ENCODE measurements around the gene ZBED5.
A peak's percentile ranks its signal among the peaks of the same experiment; 100 is the strongest.

Gene ZBED5

DNA sequence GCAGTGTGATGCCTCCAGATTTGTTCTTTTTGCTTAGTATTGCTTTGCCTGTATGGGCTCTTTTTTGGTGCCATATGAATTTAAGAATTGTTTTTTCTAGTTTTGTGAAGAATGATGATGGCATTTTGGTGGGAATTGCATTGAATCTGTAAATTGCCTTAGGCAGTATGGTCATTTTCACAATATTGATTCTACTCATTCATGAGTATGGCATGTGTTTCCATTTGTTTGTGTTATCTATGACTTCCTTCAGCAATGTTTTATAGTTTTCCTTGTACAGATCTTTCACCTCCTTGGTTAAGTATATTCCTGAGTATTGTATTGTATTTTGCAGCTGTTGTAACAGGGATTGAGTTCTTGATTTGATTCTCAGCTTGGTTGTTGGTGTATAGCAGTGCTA, 18.3 kb upstream of the ZBED5 start:
- ChIA-PET CTCF (no interaction called here), POLR2A (no interaction called here)
- TF ChIP-seq BHLHE40 (IDR thresholded peaks at IDR 0.05; ENCODE audit: borderline replicate concordance) (no peak), ZNF384 (IDR thresholded peaks at IDR 0.05) (no peak), L3MBTL2 (conservative IDR thresholded peaks at IDR 0.05) (no peak), ARNT (IDR thresholded peaks at IDR 0.05) (no peak), HDGF (IDR thresholded peaks at IDR 0.05; ENCODE audit: borderline replicate concordance) (no peak), LEF1 (IDR thresholded peaks at IDR 0.05; ENCODE audit: borderline replicate concordance) (no peak), FOXA1 (IDR thresholded peaks at IDR 0.05) (no peak), SP1 (IDR thresholded peaks at IDR 0.05) (no peak), CTBP1 (IDR thresholded peaks at IDR 0.05; ENCODE audit: borderline replicate concordance) (no peak), FOXK2 (IDR thresholded peaks at IDR 0.05) (no peak), SUZ12 (IDR thresholded peaks at IDR 0.05) (no peak), FOXM1 (IDR thresholded peaks at IDR 0.05; ENCODE audit: borderline replicate concordance) (no peak), TARDBP (IDR thresholded peaks at IDR 0.05) (no peak)
- TF ChIP-seq, protein P1, sequence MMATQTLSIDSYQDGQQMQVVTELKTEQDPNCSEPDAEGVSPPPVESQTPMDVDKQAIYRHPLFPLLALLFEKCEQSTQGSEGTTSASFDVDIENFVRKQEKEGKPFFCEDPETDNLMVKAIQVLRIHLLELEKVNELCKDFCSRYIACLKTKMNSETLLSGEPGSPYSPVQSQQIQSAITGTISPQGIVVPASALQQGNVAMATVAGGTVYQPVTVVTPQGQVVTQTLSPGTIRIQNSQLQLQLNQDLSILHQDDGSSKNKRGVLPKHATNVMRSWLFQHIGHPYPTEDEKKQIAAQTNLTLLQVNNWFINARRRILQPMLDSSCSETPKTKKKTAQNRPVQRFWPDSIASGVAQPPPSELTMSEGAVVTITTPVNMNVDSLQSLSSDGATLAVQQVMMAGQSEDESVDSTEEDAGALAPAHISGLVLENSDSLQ (IDR thresholded peaks at IDR 0.05): no peak
- DNase-seq (ENCODE audit: extremely low spot score): no peak

DNA sequence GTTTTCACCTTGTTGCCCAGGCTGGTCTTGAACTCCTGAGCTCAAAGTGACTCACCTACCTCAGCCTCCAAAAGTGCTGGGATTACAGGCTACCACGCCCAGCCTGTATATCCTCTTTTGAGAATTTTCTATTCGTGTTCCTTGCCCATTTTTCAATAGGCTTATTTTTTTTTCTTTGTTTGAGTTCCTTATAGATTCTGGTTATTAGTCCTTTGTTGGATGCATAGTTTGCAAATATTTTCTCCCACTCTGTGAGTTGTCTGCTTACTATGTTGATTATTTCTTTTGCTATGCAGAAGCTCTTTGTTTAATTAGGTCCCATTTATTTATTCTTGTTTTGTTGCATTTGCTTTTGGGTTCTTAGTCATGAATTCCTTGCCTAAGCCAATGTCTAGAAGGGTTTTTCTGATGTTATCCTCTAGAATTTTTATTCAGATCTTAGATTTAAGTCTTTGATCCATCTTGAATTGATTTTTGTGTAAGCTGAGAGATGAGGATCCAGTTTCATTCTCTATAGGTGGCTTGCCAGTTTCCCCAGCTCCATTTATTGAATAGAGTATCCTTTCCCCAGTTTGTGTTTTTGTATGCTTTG, 17.7 kb upstream of the ZBED5 start:
- ChIA-PET CTCF (no interaction called here), POLR2A (no interaction called here)
- TF ChIP-seq SP1 (IDR thresholded peaks at IDR 0.05) (no peak), L3MBTL2 (conservative IDR thresholded peaks at IDR 0.05) (no peak), LEF1 (IDR thresholded peaks at IDR 0.05; ENCODE audit: borderline replicate concordance) (no peak), FOXK2 (IDR thresholded peaks at IDR 0.05) (no peak), ZNF384 (IDR thresholded peaks at IDR 0.05) (no peak), ARNT (IDR thresholded peaks at IDR 0.05) (no peak), CTBP1 (IDR thresholded peaks at IDR 0.05; ENCODE audit: borderline replicate concordance) (no peak), NFRKB (IDR thresholded peaks at IDR 0.05) (no peak), FOXA1 (IDR thresholded peaks at IDR 0.05) (no peak), SUZ12 (IDR thresholded peaks at IDR 0.05) (no peak), FOXM1 (IDR thresholded peaks at IDR 0.05; ENCODE audit: borderline replicate concordance) (no peak), TARDBP (IDR thresholded peaks at IDR 0.05) (no peak), BHLHE40 (IDR thresholded peaks at IDR 0.05; ENCODE audit: borderline replicate concordance) (no peak), HDGF (IDR thresholded peaks at IDR 0.05; ENCODE audit: borderline replicate concordance) (no peak), ELF4 (IDR thresholded peaks at IDR 0.05) (no peak)
- TF ChIP-seq, protein P1 (IDR thresholded peaks at IDR 0.05): no peak
- no peak for DNase-seq (ENCODE audit: extremely low spot score)

DNA sequence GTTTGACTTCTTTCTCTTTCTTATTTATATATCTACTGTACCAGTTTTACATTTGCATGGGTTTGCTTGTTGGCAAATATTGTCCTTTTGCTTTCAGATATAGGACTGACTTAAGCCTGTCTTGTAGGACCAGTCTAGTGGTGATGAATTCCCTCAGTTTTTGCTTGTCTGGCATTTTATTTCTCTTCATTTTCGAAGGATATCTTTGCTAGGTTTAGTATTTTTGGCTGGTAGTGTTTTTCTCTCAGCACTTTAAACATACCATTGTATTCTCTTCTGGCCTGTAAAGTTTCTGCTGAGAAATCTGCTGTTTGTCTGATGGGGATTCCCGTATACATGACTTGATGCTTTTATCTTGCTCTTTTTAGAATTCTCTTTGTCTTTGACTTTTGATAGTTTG, 14.2 kb upstream of the ZBED5 start:
- ChIA-PET POLR2A (no interaction called here), CTCF (no interaction called here)
- DNase-seq (ENCODE audit: extremely low spot score): no peak
- no peak for TF ChIP-seq TARDBP (IDR thresholded peaks at IDR 0.05)
- no peak for TF ChIP-seq BHLHE40 (IDR thresholded peaks at IDR 0.05; ENCODE audit: borderline replicate concordance)
- TF ChIP-seq FOXA1 (IDR thresholded peaks at IDR 0.05): no peak
- TF ChIP-seq L3MBTL2 (conservative IDR thresholded peaks at IDR 0.05): no peak
- TF ChIP-seq SP1 (IDR thresholded peaks at IDR 0.05): no peak
- TF ChIP-seq SUZ12 (IDR thresholded peaks at IDR 0.05): no peak
- TF ChIP-seq NFRKB (IDR thresholded peaks at IDR 0.05): no peak
- TF ChIP-seq ZNF384 (IDR thresholded peaks at IDR 0.05): no peak

DNA sequence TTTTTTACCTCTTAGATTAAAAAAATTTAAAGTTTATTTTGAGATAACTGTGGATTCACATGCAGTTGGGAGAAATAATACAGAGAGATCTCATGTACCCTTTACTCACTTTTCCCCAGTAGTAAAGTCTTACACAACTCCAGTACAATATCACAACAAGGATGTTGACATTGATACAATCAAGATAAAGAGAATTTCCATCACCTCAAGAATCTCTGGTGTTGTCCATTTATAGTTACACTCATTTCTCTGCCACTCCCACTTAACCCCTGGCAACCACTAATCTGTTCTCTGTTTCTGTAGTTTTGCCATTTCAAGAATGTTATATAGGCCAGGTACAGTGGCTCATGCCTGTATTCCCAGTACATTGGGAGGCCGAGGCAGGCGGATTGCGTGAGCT, 10.5 kb upstream of the ZBED5 start:
- CTCF ChIA-PET: no interaction called here
- TF ChIP-seq TARDBP (IDR thresholded peaks at IDR 0.05): no peak
- no peak for TF ChIP-seq FOXM1 (IDR thresholded peaks at IDR 0.05; ENCODE audit: borderline replicate concordance)
- no peak for TF ChIP-seq CTBP1 (IDR thresholded peaks at IDR 0.05; ENCODE audit: borderline replicate concordance)
- TF ChIP-seq FOXA1 (IDR thresholded peaks at IDR 0.05): no peak
- DNase-seq (ENCODE audit: extremely low spot score): no peak
- POLR2A ChIA-PET: no interaction called here

DNA sequence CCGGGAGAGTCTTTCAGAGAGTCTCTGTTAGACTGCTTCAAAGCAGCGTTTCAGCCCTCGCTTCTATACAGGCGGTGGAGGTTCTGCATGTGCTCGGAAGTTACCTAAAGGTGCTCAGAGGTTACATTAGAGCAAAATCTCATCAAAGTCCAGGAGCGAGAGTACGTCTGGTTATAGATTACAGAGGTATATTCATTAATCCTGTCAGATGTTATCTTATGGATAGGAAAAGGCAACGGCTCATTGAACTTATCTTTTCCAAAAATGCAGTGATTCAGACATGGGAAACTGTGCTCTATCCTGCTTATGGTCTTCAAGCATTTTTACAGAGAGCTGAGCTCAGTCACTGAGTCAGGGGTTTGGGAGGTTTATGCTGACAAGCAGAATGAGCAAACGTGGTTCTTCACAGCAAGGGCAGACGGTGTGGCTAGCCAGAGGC, 9.1 kb upstream of the ZBED5 start:
- TF ChIP-seq NFRKB (IDR thresholded peaks at IDR 0.05) (no peak), L3MBTL2 (conservative IDR thresholded peaks at IDR 0.05) (peak; percentile 45; the same call in 1 of the 2 replicates)
- POLR2A ChIA-PET: interaction anchor here (1.0 to 1.6 kb wide), 2 partner anchors 9 to 64 kb away, joined by 3 to 4 read pairs; partner anchors contain the start of gene ZBED5
- DNase-seq (ENCODE audit: extremely low spot score): peak; percentile 16
- CTCF ChIA-PET: interaction anchor here (1.0 kb wide), 1 partner anchor 12 kb away, joined by 6 read pairs; no protein-coding TSS in a partner anchor

DNA sequence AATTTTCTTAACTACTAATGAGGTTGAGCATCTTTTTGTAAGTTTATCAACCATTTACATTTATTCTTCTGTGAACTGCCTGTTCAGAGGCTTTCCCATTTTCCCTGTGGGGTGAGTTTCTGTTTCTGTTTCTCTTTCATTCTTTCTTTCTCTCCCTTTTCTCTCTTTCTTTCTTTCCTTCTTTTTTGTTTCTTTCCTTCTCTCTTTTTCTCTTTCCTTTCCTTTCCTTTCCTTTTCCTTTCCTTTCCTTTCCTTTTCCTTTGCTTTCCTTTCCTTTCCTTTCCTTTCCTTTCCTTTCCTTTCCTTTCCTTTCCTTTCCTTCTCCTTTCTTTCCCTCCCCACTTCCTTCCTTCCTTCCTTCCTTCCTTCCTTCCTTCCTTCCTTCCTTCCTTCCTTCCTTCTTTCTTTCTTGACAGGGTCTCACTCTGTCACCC, 8.0 kb upstream of the ZBED5 start:
- POLR2A ChIA-PET: no interaction called here
- CTCF ChIA-PET: no interaction called here
- no peak for DNase-seq (ENCODE audit: extremely low spot score)
- TF ChIP-seq ELF4 (IDR thresholded peaks at IDR 0.05) (no peak), ARNT (IDR thresholded peaks at IDR 0.05) (no peak), CTBP1 (IDR thresholded peaks at IDR 0.05; ENCODE audit: borderline replicate concordance) (no peak), FOXK2 (IDR thresholded peaks at IDR 0.05) (no peak), L3MBTL2 (conservative IDR thresholded peaks at IDR 0.05) (no peak), SUZ12 (IDR thresholded peaks at IDR 0.05) (no peak), BHLHE40 (IDR thresholded peaks at IDR 0.05; ENCODE audit: borderline replicate concordance) (no peak), ZNF384 (IDR thresholded peaks at IDR 0.05) (no peak)

DNA sequence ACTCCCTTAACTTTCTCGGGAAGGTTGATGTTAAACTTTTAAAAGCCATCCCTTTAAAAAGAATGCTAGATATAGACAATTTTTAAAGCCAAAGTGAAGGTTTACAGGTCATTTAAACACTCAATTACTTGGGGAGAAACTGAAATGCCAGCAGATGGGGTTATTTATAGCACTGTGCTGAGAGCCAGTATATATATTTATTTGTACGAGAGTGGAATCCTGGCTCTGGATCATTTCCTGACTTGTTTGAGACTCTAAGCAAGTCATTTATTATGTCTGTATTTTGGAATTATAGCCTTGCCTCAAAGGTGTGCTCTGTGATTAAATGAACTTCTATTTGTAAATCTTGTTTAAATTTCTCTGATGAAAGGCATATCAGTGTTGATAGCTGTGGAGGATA, 6.8 kb upstream of the ZBED5 start:
- DNase-seq (ENCODE audit: extremely low spot score): no peak
- TF ChIP-seq, protein P1 (IDR thresholded peaks at IDR 0.05): 0 out of 2 replicates have a peak, but pooled peaks have one; percentile 40
- TF ChIP-seq FOXK2 (IDR thresholded peaks at IDR 0.05): no peak
- no peak for TF ChIP-seq SP1 (IDR thresholded peaks at IDR 0.05)
- POLR2A ChIA-PET: no interaction called here
- CTCF ChIA-PET: no interaction called here
